ENCODE results near the gene SH3YL1. TPM values are rescaled to one million over a fixed set of nuclear protein-coding genes. Genes with fewer than 3 reads are reported as not detected.

SH3YL1 gene
- total RNA-seq, 1 donor from 2014 or later, result 27.3 TPM

- peaks cover 22% of the 10 kb centered on the region for H4K20me1 ChIP-seq (ENCODE audit: insufficient read depth, low read length)
- H3K27ac ChIP-seq (ENCODE audit: low read depth, low read length), result no peak overlapping the region
- peaks cover 16% of the 10 kb centered on the region for H3K36me3 Mint-ChIP-seq (ENCODE audit: low read depth, unreplicated experiment)
- H3K4me1 ChIP-seq (ENCODE audit: insufficient read depth, low read length), result peaks cover 14% of the 10 kb centered on the region
- no peaks in the 10 kb centered on the region for H3K9me3 Mint-ChIP-seq (ENCODE audit: unreplicated experiment)
- no peak overlapping the region for H3K4me2 ChIP-seq (ENCODE audit: low read length)
- H3K4me3 Mint-ChIP-seq (ENCODE audit: unreplicated experiment), result no peak overlapping the region
- no peak overlapping the region for H3K9ac ChIP-seq (ENCODE audit: low read length)
- H3K4me1 Mint-ChIP-seq (ENCODE audit: low read depth, unreplicated experiment), result peaks cover 8% of the 10 kb centered on the region
- no peaks in the 10 kb centered on the region for H3K27me3 ChIP-seq (ENCODE audit: insufficient read depth, low read length)
- no peaks in the 10 kb centered on the region for H3K27me3 Mint-ChIP-seq (ENCODE audit: low read depth, unreplicated experiment)
- H3K79me2 ChIP-seq (ENCODE audit: insufficient read depth, low read length), result peaks cover 20% of the 10 kb centered on the region
- H3K9me3 ChIP-seq (ENCODE audit: insufficient read depth, low read depth, low read length), result no peaks in the 10 kb centered on the region
- DNase-seq (ENCODE audit: low read depth) (no peak), FAIRE-seq (no peak)
- peaks cover 43% of the 10 kb centered on the region for H3K36me3 ChIP-seq (ENCODE audit: insufficient read depth, low read length)
- no peak overlapping the region for H2AFZ ChIP-seq (ENCODE audit: low read depth, low read length)
- H3K27ac Mint-ChIP-seq (ENCODE audit: unreplicated experiment), result no peak overlapping the region
- H3K4me3 ChIP-seq (ENCODE audit: insufficient read depth, low read depth, low read length), result no peak overlapping the region
- TF ChIP-seq CTCF (IDR thresholded peaks at IDR 0.05; ENCODE audit: insufficient read depth, low read depth, low read length) (no peak), EZH2 (IDR thresholded peaks at IDR 0.05; ENCODE audit: insufficient read depth, low read length) (no peak)
Measured at GRCh38 chr2:279956-280649, 16.3 kb upstream of the SH3YL1 start.

GRCh38 chr2:279366-279765 is 15.5 kb upstream of the SH3YL1 start:
- Mint-ChIP-seq H3K9me3 (ENCODE audit: unreplicated experiment) (no peaks in the 10 kb centered on the region), H3K36me3 (ENCODE audit: low read depth, unreplicated experiment) (peaks cover 16% of the 10 kb centered on the region), H3K27ac (ENCODE audit: unreplicated experiment) (no peak overlapping the region), H3K27me3 (ENCODE audit: low read depth, unreplicated experiment) (no peaks in the 10 kb centered on the region), H3K4me1 (ENCODE audit: low read depth, unreplicated experiment) (peaks cover 7% of the 10 kb centered on the region), H3K4me3 (ENCODE audit: unreplicated experiment) (no peak overlapping the region)
- no peak for TF ChIP-seq CTCF (IDR thresholded peaks at IDR 0.05; ENCODE audit: insufficient read depth, low read depth, low read length)
- TF ChIP-seq EZH2 (IDR thresholded peaks at IDR 0.05; ENCODE audit: insufficient read depth, low read length), result no peak
- peaks cover 7% of the 10 kb centered on the region for H3K4me1 ChIP-seq (ENCODE audit: insufficient read depth, low read length)
- H3K4me3 ChIP-seq (ENCODE audit: insufficient read depth, low read depth, low read length), result no peak overlapping the region
- H2AFZ ChIP-seq (ENCODE audit: low read depth, low read length), result no peak overlapping the region
- no peak overlapping the region for H3K4me2 ChIP-seq (ENCODE audit: low read length)
- no peaks in the 10 kb centered on the region for H3K9me3 ChIP-seq (ENCODE audit: insufficient read depth, low read depth, low read length)
- H3K79me2 ChIP-seq (ENCODE audit: insufficient read depth, low read length), result peaks cover 27% of the 10 kb centered on the region
- no peak overlapping the region for H3K9ac ChIP-seq (ENCODE audit: low read length)
- no peak for FAIRE-seq
- no peak overlapping the region for H3K27ac ChIP-seq (ENCODE audit: low read depth, low read length)
- no peak for DNase-seq (ENCODE audit: low read depth)
- H4K20me1 ChIP-seq (ENCODE audit: insufficient read depth, low read length), result peaks cover 29% of the 10 kb centered on the region
- H3K27me3 ChIP-seq (ENCODE audit: insufficient read depth, low read length), result no peaks in the 10 kb centered on the region
- peaks cover 43% of the 10 kb centered on the region for H3K36me3 ChIP-seq (ENCODE audit: insufficient read depth, low read length)

- DNase-seq (ENCODE audit: low read depth), result no peak
- H3K4me3 Mint-ChIP-seq (ENCODE audit: unreplicated experiment), result no peak overlapping the region
- Histone ChIP-seq H4K20me1 (ENCODE audit: insufficient read depth, low read length) (peaks cover 33% of the 10 kb centered on the region), H3K4me2 (ENCODE audit: low read length) (no peak overlapping the region), H2AFZ (ENCODE audit: low read depth, low read length) (no peak overlapping the region), H3K4me3 (ENCODE audit: insufficient read depth, low read depth, low read length) (no peak overlapping the region), H3K27me3 (ENCODE audit: insufficient read depth, low read length) (no peaks in the 10 kb centered on the region), H3K79me2 (ENCODE audit: insufficient read depth, low read length) (peaks cover 32% of the 10 kb centered on the region), H3K36me3 (ENCODE audit: insufficient read depth, low read length) (peaks cover 43% of the 10 kb centered on the region), H3K27ac (ENCODE audit: low read depth, low read length) (no peak overlapping the region), H3K4me1 (ENCODE audit: insufficient read depth, low read length) (peaks cover 3% of the 10 kb centered on the region), H3K9me3 (ENCODE audit: insufficient read depth, low read depth, low read length) (no peaks in the 10 kb centered on the region), H3K9ac (ENCODE audit: low read length) (no peak overlapping the region)
- peaks cover 4% of the 10 kb centered on the region for H3K4me1 Mint-ChIP-seq (ENCODE audit: low read depth, unreplicated experiment)
- no peaks in the 10 kb centered on the region for H3K9me3 Mint-ChIP-seq (ENCODE audit: unreplicated experiment)
- no peak for FAIRE-seq
- no peaks in the 10 kb centered on the region for H3K27me3 Mint-ChIP-seq (ENCODE audit: low read depth, unreplicated experiment)
- H3K36me3 Mint-ChIP-seq (ENCODE audit: low read depth, unreplicated experiment), result peaks cover 15% of the 10 kb centered on the region
- TF ChIP-seq EZH2 (IDR thresholded peaks at IDR 0.05; ENCODE audit: insufficient read depth, low read length), result no peak
- no peak for TF ChIP-seq CTCF (IDR thresholded peaks at IDR 0.05; ENCODE audit: insufficient read depth, low read depth, low read length)
- H3K27ac Mint-ChIP-seq (ENCODE audit: unreplicated experiment), result no peak overlapping the region
Measured at GRCh38 chr2:278927-279320, 15.1 kb upstream of the SH3YL1 start.
